Right renal cortex interstitium (tissue), 3 donors: ENCODE data around the gene MALAT1. TPM values are rescaled to one million over a fixed set of nuclear protein-coding genes. Genes with fewer than 3 reads are reported as not detected.
"Not testable (repeated sequence)": the region's sequence is repeated elsewhere in the genome, so short reads cannot be mapped to it uniquely, and the experiment has no call there.

Source experiments
- DNase-seq, 3 donors: peaks; one replicate each; pipeline ENCODE4 v3.0.0-alpha.2; 2013; ENCODE audit warnings: low read depth in 3 of 3, low spot score in 2 of 3
- polyA plus RNA-seq, 3 donors: library from polyadenylated mRNA; unstranded; fragments of 120-200 nt; gene quantifications; one replicate each; pipeline ENCODE4 v1.2.1, GENCODE V29; 2013; ENCODE audit not compliant: insufficient read length in 3 of 3

Gene MALAT1
- polyA plus RNA-seq, 3 donors = 444 to 1,042 (median 635) TPM

GRCh38 chr11:65497141-65498041, 1.5 kb upstream of the MALAT1 start:
- peak; percentile 94 to 97 (median 96) for DNase-seq

DNA sequence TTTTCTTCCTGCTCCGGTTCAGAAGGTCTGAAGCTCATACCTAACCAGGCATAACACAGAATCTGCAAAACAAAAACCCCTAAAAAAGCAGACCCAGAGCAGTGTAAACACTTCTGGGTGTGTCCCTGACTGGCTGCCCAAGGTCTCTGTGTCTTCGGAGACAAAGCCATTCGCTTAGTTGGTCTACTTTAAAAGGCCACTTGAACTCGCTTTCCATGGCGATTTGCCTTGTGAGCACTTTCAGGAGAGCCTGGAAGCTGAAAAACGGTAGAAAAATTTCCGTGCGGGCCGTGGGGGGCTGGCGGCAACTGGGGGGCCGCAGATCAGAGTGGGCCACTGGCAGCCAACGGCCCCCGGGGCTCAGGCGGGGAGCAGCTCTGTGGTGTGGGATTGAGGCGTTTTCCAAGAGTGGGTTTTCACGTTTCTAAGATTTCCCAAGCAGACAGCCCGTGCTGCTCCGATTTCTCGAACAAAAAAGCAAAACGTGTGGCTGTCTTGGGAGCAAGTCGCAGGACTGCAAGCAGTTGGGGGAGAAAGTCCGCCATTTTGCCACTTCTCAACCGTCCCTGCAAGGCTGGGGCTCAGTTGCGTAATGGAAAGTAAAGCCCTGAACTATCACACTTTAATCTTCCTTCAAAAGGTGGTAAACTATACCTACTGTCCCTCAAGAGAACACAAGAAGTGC, 661 bp upstream of the MALAT1 start:
- DNase-seq = peak in 1 of 3 donors; percentile 71

GRCh38 chr11:65498727-65498976, 193 bp upstream of the MALAT1 start:
- peak in 1 of 3 donors; percentile 51 for DNase-seq

GRCh38 chr11:65499713-65500386, 1.0 kb downstream of the MALAT1 start:
- no peak for DNase-seq

DNA sequence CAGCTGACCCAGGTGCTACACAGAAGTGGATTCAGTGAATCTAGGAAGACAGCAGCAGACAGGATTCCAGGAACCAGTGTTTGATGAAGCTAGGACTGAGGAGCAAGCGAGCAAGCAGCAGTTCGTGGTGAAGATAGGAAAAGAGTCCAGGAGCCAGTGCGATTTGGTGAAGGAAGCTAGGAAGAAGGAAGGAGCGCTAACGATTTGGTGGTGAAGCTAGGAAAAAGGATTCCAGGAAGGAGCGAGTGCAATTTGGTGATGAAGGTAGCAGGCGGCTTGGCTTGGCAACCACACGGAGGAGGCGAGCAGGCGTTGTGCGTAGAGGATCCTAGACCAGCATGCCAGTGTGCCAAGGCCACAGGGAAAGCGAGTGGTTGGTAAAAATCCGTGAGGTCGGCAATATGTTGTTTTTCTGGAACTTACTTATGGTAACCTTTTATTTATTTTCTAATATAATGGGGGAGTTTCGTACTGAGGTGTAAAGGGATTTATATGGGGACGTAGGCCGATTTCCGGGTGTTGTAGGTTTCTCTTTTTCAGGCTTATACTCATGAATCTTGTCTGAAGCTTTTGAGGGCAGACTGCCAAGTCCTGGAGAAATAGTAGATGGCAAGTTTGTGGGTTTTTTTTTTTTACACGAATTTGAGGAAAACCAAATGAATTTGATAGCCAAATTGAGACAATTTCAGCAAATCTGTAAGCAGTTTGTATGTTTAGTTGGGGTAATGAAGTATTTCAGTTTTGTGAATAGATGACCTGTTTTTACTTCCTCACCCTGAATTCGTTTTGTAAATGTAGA, 1.7 kb downstream of the MALAT1 start:
- no peak for DNase-seq

- no peak for DNase-seq
Measured at GRCh38 chr11:65501186-65501471, 2.3 kb downstream of the MALAT1 start.

DNA sequence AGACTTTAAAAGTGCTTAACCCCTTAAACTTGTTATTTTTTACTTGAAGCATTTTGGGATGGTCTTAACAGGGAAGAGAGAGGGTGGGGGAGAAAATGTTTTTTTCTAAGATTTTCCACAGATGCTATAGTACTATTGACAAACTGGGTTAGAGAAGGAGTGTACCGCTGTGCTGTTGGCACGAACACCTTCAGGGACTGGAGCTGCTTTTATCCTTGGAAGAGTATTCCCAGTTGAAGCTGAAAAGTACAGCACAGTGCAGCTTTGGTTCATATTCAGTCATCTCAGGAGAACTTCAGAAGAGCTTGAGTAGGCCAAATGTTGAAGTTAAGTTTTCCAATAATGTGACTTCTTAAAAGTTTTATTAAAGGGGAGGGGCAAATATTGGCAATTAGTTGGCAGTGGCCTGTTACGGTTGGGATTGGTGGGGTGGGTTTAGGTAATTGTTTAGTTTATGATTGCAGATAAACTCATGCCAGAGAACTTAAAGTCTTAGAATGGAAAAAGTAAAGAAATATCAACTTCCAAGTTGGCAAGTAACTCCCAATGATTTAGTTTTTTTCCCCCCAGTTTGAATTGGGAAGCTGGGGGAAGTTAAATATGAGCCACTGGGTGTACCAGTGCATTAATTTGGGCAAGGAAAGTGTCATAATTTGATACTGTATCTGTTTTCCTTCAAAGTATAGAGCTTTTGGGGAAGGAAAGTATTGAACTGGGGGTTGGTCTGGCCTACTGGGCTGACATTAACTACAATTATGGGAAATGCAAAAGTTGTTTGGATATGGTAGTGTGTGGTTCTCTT, 2.8 kb downstream of the MALAT1 start:
- DNase-seq = no peak

GRCh38 chr11:65502274-65502554, 3.4 kb downstream of the MALAT1 start:
- no peak for DNase-seq

DNA sequence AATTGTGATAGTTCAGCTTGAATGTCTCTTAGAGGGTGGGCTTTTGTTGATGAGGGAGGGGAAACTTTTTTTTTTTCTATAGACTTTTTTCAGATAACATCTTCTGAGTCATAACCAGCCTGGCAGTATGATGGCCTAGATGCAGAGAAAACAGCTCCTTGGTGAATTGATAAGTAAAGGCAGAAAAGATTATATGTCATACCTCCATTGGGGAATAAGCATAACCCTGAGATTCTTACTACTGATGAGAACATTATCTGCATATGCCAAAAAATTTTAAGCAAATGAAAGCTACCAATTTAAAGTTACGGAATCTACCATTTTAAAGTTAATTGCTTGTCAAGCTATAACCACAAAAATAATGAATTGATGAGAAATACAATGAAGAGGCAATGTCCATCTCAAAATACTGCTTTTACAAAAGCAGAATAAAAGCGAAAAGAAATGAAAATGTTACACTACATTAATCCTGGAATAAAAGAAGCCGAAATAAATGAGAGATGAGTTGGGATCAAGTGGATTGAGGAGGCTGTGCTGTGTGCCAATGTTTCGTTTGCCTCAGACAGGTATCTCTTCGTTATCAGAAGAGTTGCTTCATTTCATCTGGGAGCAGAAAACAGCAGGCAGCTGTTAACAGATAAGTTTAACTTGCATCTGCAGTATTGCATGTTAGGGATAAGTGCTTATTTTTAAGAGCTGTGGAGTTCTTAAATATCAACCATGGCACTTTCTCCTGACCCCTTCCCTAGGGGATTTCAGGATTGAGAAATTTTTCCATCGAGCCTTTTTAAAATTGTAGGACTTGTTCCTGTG, 3.9 kb downstream of the MALAT1 start:
- no peak for DNase-seq

GRCh38 chr11:65503368-65503948, 4.6 kb downstream of the MALAT1 start:
- DNase-seq = peak in 1 of 3 donors; percentile 35

DNA sequence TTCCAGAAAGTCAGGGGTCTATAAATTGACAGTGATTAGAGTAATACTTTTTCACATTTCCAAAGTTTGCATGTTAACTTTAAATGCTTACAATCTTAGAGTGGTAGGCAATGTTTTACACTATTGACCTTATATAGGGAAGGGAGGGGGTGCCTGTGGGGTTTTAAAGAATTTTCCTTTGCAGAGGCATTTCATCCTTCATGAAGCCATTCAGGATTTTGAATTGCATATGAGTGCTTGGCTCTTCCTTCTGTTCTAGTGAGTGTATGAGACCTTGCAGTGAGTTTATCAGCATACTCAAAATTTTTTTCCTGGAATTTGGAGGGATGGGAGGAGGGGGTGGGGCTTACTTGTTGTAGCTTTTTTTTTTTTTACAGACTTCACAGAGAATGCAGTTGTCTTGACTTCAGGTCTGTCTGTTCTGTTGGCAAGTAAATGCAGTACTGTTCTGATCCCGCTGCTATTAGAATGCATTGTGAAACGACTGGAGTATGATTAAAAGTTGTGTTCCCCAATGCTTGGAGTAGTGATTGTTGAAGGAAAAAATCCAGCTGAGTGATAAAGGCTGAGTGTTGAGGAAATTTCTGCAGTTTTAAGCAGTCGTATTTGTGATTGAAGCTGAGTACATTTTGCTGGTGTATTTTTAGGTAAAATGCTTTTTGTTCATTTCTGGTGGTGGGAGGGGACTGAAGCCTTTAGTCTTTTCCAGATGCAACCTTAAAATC, 5.3 kb downstream of the MALAT1 start:
- peak in 2 of 3 donors; percentile 60 to 71 for DNase-seq

- no peak for DNase-seq
Measured at GRCh38 chr11:65504674-65505465, 6.0 kb downstream of the MALAT1 start.

- DNase-seq = no peak
Measured at GRCh38 chr11:65505466-65506289, 6.8 kb downstream of the MALAT1 start.

DNA sequence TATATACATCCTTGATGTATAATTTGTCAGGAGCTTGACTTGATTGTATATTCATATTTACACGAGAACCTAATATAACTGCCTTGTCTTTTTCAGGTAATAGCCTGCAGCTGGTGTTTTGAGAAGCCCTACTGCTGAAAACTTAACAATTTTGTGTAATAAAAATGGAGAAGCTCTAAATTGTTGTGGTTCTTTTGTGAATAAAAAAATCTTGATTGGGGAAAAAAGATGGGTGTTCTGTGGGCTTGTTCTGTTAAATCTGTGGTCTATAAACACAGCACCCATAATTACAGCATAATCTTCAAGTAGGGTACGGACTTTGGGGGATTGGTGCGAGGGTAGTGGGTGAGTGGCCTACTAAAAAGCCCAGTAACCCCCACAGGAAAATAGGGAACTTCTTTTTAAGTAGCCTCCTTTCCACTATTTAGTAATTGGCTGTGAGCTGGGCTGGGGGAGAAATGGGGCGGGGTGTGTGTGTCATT, 7.5 kb downstream of the MALAT1 start:
- peak in 1 of 3 donors; percentile 41 for DNase-seq

GRCh38 chr11:65506772-65507505, 8.1 kb downstream of the MALAT1 start:
- peak; percentile 63 to 76 (median 76) for DNase-seq

- DNase-seq = not testable (repeated sequence)
Measured at GRCh38 chr11:65512311-65512710, 13.5 kb downstream of the MALAT1 start.
